IMR-90 (cell line): ENCODE measurements around the gene FNBP1. TPM values are rescaled to one million over a fixed set of nuclear protein-coding genes. Genes with fewer than 3 reads are reported as not detected.

Experiments used
- ATAC-seq: fragments of 200-7000 bp; cut with Tn5 transposase; 2 replicates; pipeline ENCODE4 v1.9.1; 2020; ENCODE audit warnings: low read depth, mild to moderate bottlenecking, moderate library complexity
- BruUV-seq: library from RNA; stranded (reverse); fragments of 400-500 nt; replicated peaks from 2 replicates; lab custom pipeline; 2021; lab: Mats Ljungman, UMichigan
- CTCF ChIA-PET: fragments of 300-600 bp; formaldehyde crosslinking; extraction: SDS; loops from one replicate; lab custom pipeline; 2021; ENCODE audit warnings: antibody characterized with exemption; lab: Yijun Ruan, JAX
- POLR2A ChIA-PET: fragments of 300-600 bp; sonication (Branson Sonifier 250); formaldehyde crosslinking; loops from one replicate; lab custom pipeline; 2022; ENCODE audit warnings: antibody characterized with exemption; ENCODE audit not compliant: unreplicated experiment; lab: Charles Lee
- DNase-seq: peaks from one replicate; pipeline ENCODE4 v3.0.0; 2013
- H2AFZ ChIP-seq: replicated peaks from 2 replicates; pipeline ENCODE3; 2013; ENCODE audit warnings: low read length, mild to moderate bottlenecking; ENCODE audit not compliant: poor library complexity
- H2AK5ac ChIP-seq: 2 replicates; pipeline ENCODE4 v1.6.1; 2013; ENCODE audit warnings: low read depth, low read length, inconsistent platforms
- H2AK9ac ChIP-seq: replicated peaks from 2 replicates; pipeline ENCODE3; 2013; ENCODE audit warnings: mild to moderate bottlenecking, low read depth, low read length, moderate library complexity; ENCODE audit not compliant: poor library complexity
- H2BK120ac ChIP-seq: 2 replicates; pipeline ENCODE4 v1.6.1; 2013; ENCODE audit warnings: low read depth, low read length, inconsistent platforms
- H2BK15ac ChIP-seq: 3 replicates; pipeline ENCODE4 v1.6.1; 2013; ENCODE audit warnings: low read depth, low read length, inconsistent platforms
- H2BK20ac ChIP-seq: 2 replicates; pipeline ENCODE4 v1.6.1; 2013; ENCODE audit warnings: low read depth, mild to moderate bottlenecking, inconsistent platforms, low read length, moderate library complexity
- H2BK5ac ChIP-seq: 2 replicates; pipeline ENCODE4 v1.6.1; 2013; ENCODE audit warnings: mild to moderate bottlenecking, low read depth, low read length, inconsistent platforms; ENCODE audit not compliant: poor library complexity, severe bottlenecking
- H3K14ac ChIP-seq: replicated peaks from 2 replicates; pipeline ENCODE4 v1.6.1; 2013; ENCODE audit warnings: low read depth, low read length, inconsistent platforms
- H3K18ac ChIP-seq: 2 replicates; pipeline ENCODE4 v1.6.1; 2013; ENCODE audit warnings: low read depth, low read length, control low read depth
- H3K23ac ChIP-seq: 2 replicates; pipeline ENCODE4 v1.6.1; 2013; ENCODE audit warnings: low read depth, low read length, inconsistent platforms
- H3K27ac ChIP-seq: 2 replicates; pipeline ENCODE4 v1.5.1; 2013; ENCODE audit warnings: mild to moderate bottlenecking, control low read depth, low read length; ENCODE audit not compliant: insufficient read depth
- H3K27me3 ChIP-seq: 2 replicates; pipeline ENCODE4 v1.6.1; 2013; ENCODE audit warnings: low read length; ENCODE audit not compliant: control insufficient read depth, insufficient read depth
- H3K36me3 ChIP-seq: 2 replicates; pipeline ENCODE4 v1.6.1; 2013; ENCODE audit warnings: low read length, mixed read lengths; ENCODE audit not compliant: control insufficient read depth, insufficient read depth
- H3K4ac ChIP-seq: 2 replicates; pipeline ENCODE4 v1.6.1; 2013; ENCODE audit warnings: low read depth, low read length, inconsistent platforms
- H3K4me1 ChIP-seq: 2 replicates; pipeline ENCODE4 v1.6.1; 2013; ENCODE audit warnings: low read length, mixed read lengths; ENCODE audit not compliant: control insufficient read depth, insufficient read depth
- H3K4me2 ChIP-seq: 2 replicates; pipeline ENCODE4 v1.6.1; 2013; ENCODE audit warnings: low read depth, mild to moderate bottlenecking, control low read depth, low read length, moderate library complexity
- H3K4me3 ChIP-seq: 2 replicates; pipeline ENCODE4 v1.5.1; 2013; ENCODE audit warnings: low read depth, mild to moderate bottlenecking, control low read depth, low read length, moderate library complexity; ENCODE audit not compliant: insufficient read depth
- H3K56ac ChIP-seq: 2 replicates; pipeline ENCODE4 v1.6.1; 2013; ENCODE audit warnings: low read length, inconsistent platforms; ENCODE audit not compliant: insufficient read depth; ENCODE audit errors: extremely low read depth
- H3K79me1 ChIP-seq, 2 experiments: 2 replicates each; pipeline ENCODE4 v1.6.1; 2013; ENCODE audit warnings: low read length in 2 of 2, inconsistent platforms in 1 of 2, low read depth in 1 of 2
- H3K9ac ChIP-seq: 2 replicates; pipeline ENCODE4 v1.6.1; 2013; ENCODE audit warnings: low read depth, low read length, control low read depth
- H3K9me1 ChIP-seq: 2 replicates; pipeline ENCODE4 v1.6.1; 2013; ENCODE audit warnings: low read length, inconsistent platforms; ENCODE audit not compliant: insufficient read depth
- H3K9me3 ChIP-seq: 2 replicates; pipeline ENCODE4 v1.6.1; 2013; ENCODE audit warnings: low read length; ENCODE audit not compliant: control insufficient read depth, insufficient read depth
- H4K20me1 ChIP-seq: 2 replicates; pipeline ENCODE4 v1.6.1; 2013; ENCODE audit warnings: low read length, inconsistent platforms; ENCODE audit not compliant: insufficient read depth
- H4K5ac ChIP-seq: 2 replicates; pipeline ENCODE4 v1.6.1; 2013; ENCODE audit warnings: mild to moderate bottlenecking, low read depth, low read length, control low read depth
- H4K8ac ChIP-seq, 2 experiments: 2 replicates each; pipeline ENCODE4 v1.6.1; 2013; ENCODE audit warnings: low read depth in 2 of 2, low read length in 2 of 2, control low read depth in 1 of 2, inconsistent platforms in 1 of 2
- H4K91ac ChIP-seq: 2 replicates; pipeline ENCODE4 v1.6.1; 2013; ENCODE audit warnings: low read depth, low read length, inconsistent platforms; ENCODE audit not compliant: insufficient read depth
- BHLHE40 ChIP-seq: fragments of 150-350 bp; IDR thresholded peaks from 2 replicates; pipeline ENCODE4 v1.6.1; 2016; ENCODE audit warnings: mild to moderate bottlenecking, low read depth, low read length
- CEBPB ChIP-seq: IDR thresholded peaks from 2 replicates; pipeline ENCODE4 v1.6.1; 2012; ENCODE audit warnings: low read depth, low read length, improper control_type of control experiment
- CHD1 ChIP-seq: IDR thresholded peaks from 2 replicates; pipeline ENCODE4 v1.6.1; 2012; ENCODE audit warnings: low read depth, low read length, improper control_type of control experiment
- CTCF ChIP-seq: conservative IDR thresholded peaks from 2 replicates; pipeline ENCODE4 v1.5.1; 2012; ENCODE audit warnings: mild to moderate bottlenecking, low read depth, low read length, improper control_type of control experiment
- ELK1 ChIP-seq: fragments of 150-350 bp; IDR thresholded peaks from 2 replicates; pipeline ENCODE4 v1.6.1; 2016; ENCODE audit warnings: low read depth, mild to moderate bottlenecking, low read length, moderate library complexity, borderline replicate concordance
- FOS ChIP-seq: fragments of 150-350 bp; IDR thresholded peaks from 2 replicates; pipeline ENCODE4 v1.6.1; 2016; ENCODE audit warnings: low read depth, low read length
- MAFK ChIP-seq: IDR thresholded peaks from 2 replicates; pipeline ENCODE4 v1.6.1; 2012; ENCODE audit warnings: low read depth, low read length, improper control_type of control experiment
- MAZ ChIP-seq: IDR thresholded peaks from 2 replicates; pipeline ENCODE4 v1.6.1; 2012; ENCODE audit warnings: low read depth, mild to moderate bottlenecking, low read length, improper control_type of control experiment, moderate library complexity, borderline replicate concordance
- MXI1 ChIP-seq: IDR thresholded peaks from 2 replicates; pipeline ENCODE4 v1.6.1; 2012; ENCODE audit warnings: low read depth, mild to moderate bottlenecking, low read length, moderate library complexity, borderline replicate concordance
- NFE2L2 ChIP-seq: fragments of 150-350 bp; IDR thresholded peaks from 2 replicates; pipeline ENCODE4 v1.6.1; 2016; ENCODE audit warnings: low read depth, mild to moderate bottlenecking, low read length
- POLR2A ChIP-seq: IDR thresholded peaks from 2 replicates; pipeline ENCODE4 v1.6.1; 2012; ENCODE audit warnings: mild to moderate bottlenecking, low read depth, low read length
- RAD21 ChIP-seq: IDR thresholded peaks from 2 replicates; pipeline ENCODE4 v1.6.1; 2012; ENCODE audit warnings: low read length, improper control_type of control experiment
- RCOR1 ChIP-seq: IDR thresholded peaks from 2 replicates; pipeline ENCODE4 v1.6.1; 2012; ENCODE audit warnings: mild to moderate bottlenecking, low read length, improper control_type of control experiment; ENCODE audit not compliant: insufficient replicate concordance
- RFX5 ChIP-seq: IDR thresholded peaks from 2 replicates; pipeline ENCODE4 v1.8.0; 2012; ENCODE audit warnings: low read depth, mild to moderate bottlenecking, low read length, moderate library complexity
- SMC3 ChIP-seq: fragments of 150-350 bp; IDR thresholded peaks from 2 replicates; pipeline ENCODE4 v1.6.1; 2016; ENCODE audit warnings: low read depth, mild to moderate bottlenecking, antibody characterized with exemption, low read length, moderate library complexity
- USF2 ChIP-seq: fragments of 150-350 bp; IDR thresholded peaks from 2 replicates; pipeline ENCODE4 v1.6.1; 2017; ENCODE audit warnings: mild to moderate bottlenecking, antibody characterized with exemption, low read length, low read depth
- WGBS, 2 experiments: methylation state at CpG; one replicate each; pipeline versions ENCODE4 v1.1.5 to v1.1.7; 2013; ENCODE audit warnings: missing lambda C conversion rate in 2 of 2; ENCODE audit not compliant: insufficient read length in 1 of 2; ENCODE audit errors: extremely low coverage in 2 of 2; 5-methylcytosine and 5-hydroxymethylcytosine counted together
- dilution Hi-C: fragments of 300-500 bp; cut with HindIII; formaldehyde crosslinking; loops from one replicate; pipeline ENCODE4 v1.14.3; 2018; ENCODE audit warnings: low sequenced_read_pairs; ENCODE audit not compliant: unreplicated experiment
- in situ Hi-C: fragments of 300-500 bp; cut with MboI; formaldehyde crosslinking; loops from 3 replicates; pipeline ENCODE4 v1.14.3; 2019; ENCODE audit warnings: low sequenced_read_pairs, inconsistent platforms, mixed read lengths
- intact Hi-C: fragments of 100-400 bp; cut with micrococcal nuclease; formaldehyde crosslinking; loops from 2 replicates; pipeline ENCODE4 v1.10.0; 2022
- polyA plus RNA-seq, 3 experiments: library from polyadenylated mRNA; depleted of rRNA; stranded (reverse); fragments of >200 nt; gene quantifications; 2 replicates each; pipeline ENCODE4 v1.2.3, GENCODE V29; 2012; ENCODE audit warnings: low replicate concordance in 1 of 3
- total RNA-seq: library from RNA; depleted of rRNA; stranded (reverse); fragments of >200 nt; gene quantifications from 2 replicates; pipeline ENCODE4 v1.2.3, GENCODE V29; 2012

FNBP1 gene
- total and polyA plus RNA-seq, 2 of the 4 experiments (the other 2 are of a cell fraction), result 10.3 to 15.4 TPM

GRCh38 chr9:129923589-129923988 lies 119.4 kb downstream of the FNBP1 start:
- no peak for ATAC-seq
- intact Hi-C loops, result no loop called here
- no CpG with 5 or more reads among the region's 6 CpGs for WGBS, 2 experiments

More at GRCh38 chr9:129923589-129923988, 119.4 kb downstream of the FNBP1 start:
- Histone ChIP-seq H3K23ac (no peak overlapping the region), H3K4ac (no peak overlapping the region), H2AK9ac (no peak overlapping the region), H3K14ac (no peak overlapping the region), H3K9ac (no peak overlapping the region), H4K8ac (no peak overlapping the region), H4K91ac (no peak overlapping the region), H3K36me3 (peaks cover 19% of the 10 kb centered on the region), H3K4me2 (no peak overlapping the region), H2AK5ac (no peak overlapping the region), H3K56ac (no peak overlapping the region), H4K5ac (no peak overlapping the region), H2BK20ac (no peak overlapping the region), H3K18ac (no peak overlapping the region), H3K4me1 (no peaks in the 10 kb centered on the region), H3K9me1 (0 out of 2 replicates have a peak, but pooled peaks cover under 1% of the 10 kb centered on the region), H2AFZ (no peak overlapping the region), H3K27me3 (no peaks in the 10 kb centered on the region), H2BK120ac (no peak overlapping the region), H2BK15ac (no peak overlapping the region), H4K20me1 (no peaks in the 10 kb centered on the region), H3K79me1 (no peaks in the 10 kb centered on the region), H2BK5ac (no peak overlapping the region), H3K4me3 (no peak overlapping the region), H3K27ac (no peak overlapping the region), H3K9me3 (no peaks in the 10 kb centered on the region)
- TF ChIP-seq MXI1 (no peak), RAD21 (no peak), MAFK (no peak), BHLHE40 (no peak), ELK1 (no peak), MAZ (no peak), CTCF (no peak), RCOR1 (no peak), CEBPB (no peak), FOS (no peak), USF2 (no peak), RFX5 (no peak), POLR2A (no peak), SMC3 (no peak), NFE2L2 (no peak), CHD1 (no peak)
- BruUV-seq, result no TSS peak
- ChIA-PET POLR2A (no interaction called here), CTCF (interaction anchor here (1.3 kb wide), 1 partner anchor 9 kb away, joined by 4 read pairs; no protein-coding TSS in a partner anchor)
- dilution Hi-C loops, result no loop called here
- no peak for DNase-seq
- in situ Hi-C loops, result no loop called here
